KG1 (cell line): ENCODE measurements around the gene GABPB1.
"Not testable (repeated sequence)": the region's sequence is repeated elsewhere in the genome, so short reads cannot be mapped to it uniquely, and the experiment has no call there.

ENCODE experiments used
- DNase-seq: peaks from one replicate; lab custom pipeline; 2025; lab: John Stamatoyannopoulos, UW

GABPB1 gene

GRCh38 chr15:50354838-50355618 is at the start of gene GABPB1:
TSS of gene GABPB1 (minus strand) at chr15:50355198. CDS start at chr15:50309798, 45,400 bp downstream.
- peak; percentile 95 for DNase-seq

DNA sequence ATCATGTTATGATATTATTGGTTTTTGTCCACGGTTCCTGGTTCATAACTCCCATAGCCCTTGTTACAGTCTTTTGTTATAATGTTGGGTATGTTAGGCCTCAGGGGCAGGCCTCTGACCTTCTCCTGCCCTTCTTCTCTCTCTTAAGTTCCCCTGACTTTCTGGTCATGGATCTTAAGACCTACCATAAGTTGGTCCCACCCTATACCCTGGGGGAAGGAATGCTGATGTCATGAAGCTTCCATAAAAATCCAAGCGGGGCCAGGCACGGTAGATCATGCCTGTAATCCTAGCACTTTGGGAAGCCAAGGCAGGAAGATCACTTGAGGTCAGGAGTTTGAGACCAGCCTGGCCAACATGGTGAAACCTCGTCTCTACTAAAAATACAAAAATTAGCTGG is 36.6 kb upstream of the GABPB1 start:
- not testable (repeated sequence) for DNase-seq

DNA sequence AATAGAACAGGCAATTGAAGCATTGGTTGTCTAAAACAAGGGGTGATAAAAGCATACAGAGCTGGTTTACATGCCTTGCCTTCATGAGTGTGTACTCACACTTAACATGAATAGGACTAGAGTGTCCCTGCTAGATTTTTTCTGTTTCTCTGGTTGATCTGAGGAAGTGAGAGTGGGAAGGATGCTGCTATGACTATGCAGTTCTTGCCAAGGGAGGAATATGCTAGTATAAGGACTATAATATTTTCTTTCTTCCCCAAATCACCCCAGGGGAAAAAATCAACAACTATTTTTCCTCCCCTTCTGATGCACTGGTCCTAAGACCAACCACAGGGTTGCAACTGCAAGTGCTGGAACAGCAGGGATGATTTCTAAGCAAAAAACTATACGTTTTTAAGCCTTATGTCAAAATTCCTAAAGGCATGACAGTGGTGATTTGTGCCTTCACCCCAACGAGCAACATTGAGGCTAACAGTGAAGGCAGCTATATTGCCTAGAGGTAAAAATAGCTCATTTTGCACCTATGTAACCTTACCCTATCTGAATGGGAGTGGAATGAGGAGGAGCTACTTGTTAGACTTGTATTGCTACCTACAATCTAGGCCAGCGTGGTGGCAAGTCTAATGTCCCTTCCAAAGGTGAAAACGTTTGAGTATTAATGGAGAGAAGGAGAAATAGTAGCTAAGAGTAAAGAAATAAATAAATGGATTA is 35.7 kb upstream of the GABPB1 start:
- DNase-seq = no peak

DNA sequence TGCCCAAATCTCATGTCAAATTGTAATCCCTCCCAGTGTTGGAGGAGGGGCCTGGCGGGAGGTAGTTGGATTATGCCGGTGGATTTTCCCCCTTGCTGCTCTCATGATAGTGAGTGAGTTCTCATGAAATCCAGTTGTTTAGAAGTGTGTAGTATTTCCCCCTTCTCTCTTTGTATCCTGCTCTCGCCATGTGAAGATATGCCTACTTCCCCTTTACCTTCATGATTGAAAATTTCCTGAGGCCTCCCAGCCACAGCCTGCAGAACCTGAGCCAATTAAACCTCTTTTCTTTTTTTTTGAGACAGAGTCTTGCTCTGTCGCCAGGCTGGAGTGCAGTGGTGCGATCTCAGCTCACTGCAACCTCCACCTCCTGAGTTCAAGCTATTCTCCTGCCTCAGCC is 27.4 kb upstream of the GABPB1 start:
- DNase-seq = not testable (repeated sequence)

GRCh38 chr15:50381438-50381837 is 26.4 kb upstream of the GABPB1 start:
- DNase-seq = no peak

DNA sequence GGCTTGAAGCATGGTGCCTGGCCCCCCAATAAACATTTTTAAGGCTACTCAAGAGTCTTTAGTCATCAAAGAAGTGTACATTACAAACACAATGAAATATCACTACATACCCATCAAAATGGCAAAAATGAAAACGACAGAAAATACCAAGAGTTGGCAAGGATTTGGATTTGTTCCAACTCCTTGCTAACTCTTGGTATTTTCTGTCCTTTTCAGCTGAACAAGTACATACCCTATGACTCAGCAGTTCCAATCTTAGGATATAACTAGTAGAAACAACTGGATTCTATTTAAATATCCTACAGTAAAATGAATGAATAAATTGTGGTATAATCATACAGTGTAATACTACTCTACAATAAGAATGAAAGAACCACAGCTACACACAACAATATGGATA is 25.1 kb upstream of the GABPB1 start:
- no peak for DNase-seq

DNA sequence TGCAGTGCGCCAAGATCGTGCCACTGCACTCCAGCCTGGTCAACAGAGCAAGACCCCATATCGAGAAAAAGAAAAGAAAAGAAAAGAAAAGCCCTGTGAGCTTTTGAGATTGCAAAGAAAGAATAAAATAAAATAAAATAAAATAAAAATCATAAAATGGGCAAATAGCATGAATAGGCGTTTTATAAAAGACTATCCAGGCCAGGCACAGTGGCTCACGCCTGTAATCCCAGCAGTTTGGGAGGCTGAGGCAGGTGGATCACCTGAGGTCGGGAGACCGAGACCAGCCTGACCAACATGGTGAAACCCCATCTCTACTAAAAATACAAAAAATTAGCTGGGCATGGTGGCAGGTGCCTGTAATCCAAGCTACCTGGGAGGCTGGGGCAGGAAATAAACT is 24.4 kb upstream of the GABPB1 start:
- not testable (repeated sequence) for DNase-seq

- no peak for DNase-seq
These were observed 23.8 kb upstream of the GABPB1 start for GRCh38 chr15:50378776-50379175.

GRCh38 chr15:50377867-50378751 is 23.1 kb upstream of the GABPB1 start:
- no peak for DNase-seq

- not testable (repeated sequence) for DNase-seq
These were observed 14.6 kb upstream of the GABPB1 start for GRCh38 chr15:50369564-50369963.

DNA sequence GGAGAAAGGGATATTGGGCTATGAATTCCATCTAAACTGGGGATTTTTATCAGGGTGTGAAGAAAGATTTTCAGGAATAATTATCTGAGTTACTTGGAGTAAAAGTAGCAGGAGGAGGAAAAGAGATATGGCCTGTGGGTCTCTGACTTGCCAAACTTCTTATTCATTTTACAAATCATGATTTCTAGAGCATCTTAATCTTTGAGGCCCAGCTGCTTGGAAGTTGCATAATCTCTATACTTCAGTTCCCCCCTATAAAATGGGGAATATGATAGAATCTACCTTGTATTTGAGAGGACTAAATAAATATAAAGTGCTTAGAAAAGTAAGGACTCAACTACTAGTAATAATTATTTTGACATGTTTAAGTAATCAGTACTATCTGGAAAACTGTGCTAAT is 11.0 kb upstream of the GABPB1 start:
- DNase-seq = no peak

- DNase-seq = no peak
These were observed 10.6 kb upstream of the GABPB1 start for GRCh38 chr15:50365570-50365969.

- DNase-seq = no peak
These were observed 8.6 kb upstream of the GABPB1 start for GRCh38 chr15:50363612-50364011.

- no peak for DNase-seq
These were observed 6.8 kb upstream of the GABPB1 start for GRCh38 chr15:50361756-50362155.

DNA sequence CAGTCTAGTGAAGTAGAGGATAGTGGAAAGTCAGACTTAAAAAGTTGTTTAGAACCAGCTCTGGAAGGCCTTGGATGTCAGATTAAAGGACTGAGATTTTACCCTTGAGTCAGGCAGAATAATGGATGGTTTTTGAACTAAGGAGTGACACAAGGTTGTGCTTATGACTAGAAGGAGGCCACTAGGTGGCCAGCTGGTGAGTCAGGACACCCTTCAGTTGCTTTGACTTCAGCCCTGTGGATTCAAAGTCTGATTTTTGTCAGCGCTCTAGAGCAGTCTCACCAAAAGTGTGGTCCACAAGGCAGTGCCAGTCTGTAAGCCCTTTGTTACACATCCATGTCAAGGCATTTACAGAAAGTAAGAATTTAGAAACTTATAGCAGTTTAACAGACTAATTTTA is 3.8 kb upstream of the GABPB1 start:
- DNase-seq = no peak

DNA sequence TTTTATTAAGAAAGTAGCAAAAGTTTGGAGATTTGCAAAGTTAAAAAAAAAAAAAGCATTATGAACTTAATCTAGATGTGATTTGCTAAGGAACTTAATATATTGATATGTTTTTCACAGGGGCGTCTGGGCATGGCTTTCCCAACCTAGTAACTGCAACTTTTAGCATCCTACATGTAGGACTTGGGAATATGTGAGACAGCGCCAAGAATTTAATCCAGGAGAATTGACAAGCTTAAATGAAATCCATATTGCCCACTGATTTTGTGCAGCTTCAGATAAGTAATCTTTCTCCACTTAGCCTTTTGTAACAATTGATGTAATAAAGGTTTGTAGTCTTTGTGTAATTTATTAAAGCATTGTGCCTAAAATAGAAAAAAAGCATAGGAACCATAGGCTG is 982 bp upstream of the GABPB1 start:
- DNase-seq = no peak

- DNase-seq = no peak
These were observed 564 bp upstream of the GABPB1 start for GRCh38 chr15:50355619-50355905.

- peak; percentile 69 for DNase-seq
These were observed 792 bp downstream of the GABPB1 start for GRCh38 chr15:50353975-50354837.

DNA sequence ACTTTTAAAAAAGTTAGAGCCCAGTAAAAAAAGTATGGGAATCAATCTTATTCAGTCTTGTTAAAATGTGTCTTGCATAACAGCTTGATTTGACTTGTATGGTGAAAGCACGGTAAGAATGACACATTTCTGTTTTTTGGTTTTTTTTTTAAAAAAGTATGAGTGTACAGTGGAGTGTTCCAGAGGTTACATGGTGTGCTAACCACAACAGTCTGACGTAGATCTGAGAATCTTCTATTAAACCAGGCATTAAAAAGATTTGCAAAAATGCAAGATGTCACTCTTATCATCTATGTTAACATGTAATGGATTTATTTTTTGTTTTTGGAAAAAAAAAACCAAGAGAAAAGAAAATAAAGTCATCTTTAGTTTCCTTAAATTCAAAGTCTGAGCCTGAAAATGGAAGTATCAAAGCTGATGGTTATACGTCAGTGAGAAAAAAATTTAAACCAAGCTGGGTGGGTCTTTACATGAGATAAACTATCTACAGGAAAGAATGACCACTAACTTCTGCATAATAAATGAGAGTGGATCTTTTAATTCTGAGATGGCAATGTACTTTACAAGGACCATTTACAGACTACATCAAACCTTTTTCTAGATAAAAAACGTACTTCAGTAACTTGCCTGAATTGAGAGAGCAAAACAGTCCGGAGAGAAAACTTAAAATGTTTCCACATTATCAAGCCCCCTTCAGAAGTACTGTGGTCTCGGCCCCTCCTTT is 1.6 kb downstream of the GABPB1 start:
- no peak for DNase-seq

GRCh38 chr15:50350621-50351020 is 4.4 kb downstream of the GABPB1 start:
- DNase-seq = no peak

GRCh38 chr15:50345298-50345697 is 9.7 kb downstream of the GABPB1 start:
- no peak for DNase-seq
